Transverse colon (tissue), 4 donors: ENCODE measurements around the gene TTLL12. TPM values are rescaled to one million over a fixed set of nuclear protein-coding genes. Genes with fewer than 3 reads are reported as not detected.

Experiments used
- DNase-seq: peaks from one replicate; pipeline ENCODE4 v3.0.0-alpha.2; 2019
- H3K27ac ChIP-seq, 4 donors: fragments of 200-600 bp; sonication (generic); 2 replicates each; pipeline ENCODE4 v1.5.1; 2016 to 2018; ENCODE audit warnings: inconsistent platforms in 4 of 4
- H3K27me3 ChIP-seq: fragments of 200-600 bp; sonication (generic); 2 replicates; pipeline ENCODE4 v1.5.1; 2017; ENCODE audit warnings: inconsistent platforms
- H3K36me3 ChIP-seq, 4 donors: fragments of 200-600 bp; sonication (generic); 2 replicates each; pipeline ENCODE4 v1.5.1; 2017 to 2019; ENCODE audit warnings: inconsistent platforms in 4 of 4
- H3K4me1 ChIP-seq, 4 donors: fragments of 200-600 bp; sonication (generic); 2 replicates each; pipeline ENCODE4 v1.5.1; 2017 to 2020; ENCODE audit warnings: inconsistent platforms in 4 of 4
- H3K4me3 ChIP-seq, 4 donors: fragments of 200-600 bp; sonication (generic); 1 replicate in 1 of 4; 2 replicates in 3 of 4; pipeline versions ENCODE4 v1.5.1 to v1.6.1; 2017 to 2019; ENCODE audit warnings: inconsistent platforms in 4 of 4
- H3K9me3 ChIP-seq, 2 donors: fragments of 200-600 bp; sonication (generic); 2 replicates each; pipeline ENCODE4 v1.5.1; 2017 to 2019; ENCODE audit warnings: inconsistent platforms in 2 of 2
- CTCF ChIP-seq, 5 experiments: fragments of 200-600 bp in 3 of 5; fragments of 450-650 bp in 2 of 5; sonication (generic) in 3 of 5; IDR thresholded peaks; 1 replicate in 2 of 5; 2 replicates in 3 of 5; pipeline ENCODE4 v1.5.1; 2016 to 2017; ENCODE audit warnings: antibody characterized with exemption in 5 of 5, inconsistent platforms in 3 of 5, mild to moderate bottlenecking in 2 of 5, moderate library complexity in 1 of 5
- EP300 ChIP-seq: sonication (generic); formaldehyde crosslinking; IDR thresholded peaks from one replicate; pipeline ENCODE4 v1.6.1; 2017; ENCODE audit warnings: antibody characterized with exemption, low read depth
- POLR2A ChIP-seq: fragments of 450-650 bp; IDR thresholded peaks from one replicate; pipeline ENCODE4 v1.6.1; 2016; ENCODE audit warnings: antibody characterized with exemption, mild to moderate bottlenecking, moderate library complexity
- POLR2AphosphoS5 ChIP-seq, 3 donors: sonication (generic); formaldehyde crosslinking; IDR thresholded peaks; one replicate each; pipeline ENCODE4 v1.6.1; 2016; ENCODE audit warnings: antibody characterized with exemption in 3 of 3
- WGBS, 2 donors: methylation state at CpG; one replicate each; pipeline ENCODE4 v1.1.5; 2018; ENCODE audit warnings: low coverage in 1 of 2; 5-methylcytosine and 5-hydroxymethylcytosine counted together
- in situ Hi-C, 4 donors: fragments of 200-750 bp; cut with MboI; loops; one replicate each; pipeline versions ENCODE4 v1.15.0 to v1.15.1; 2017; ENCODE audit warnings: low sequenced_read_pairs in 3 of 4, low pct_ligation_motif_present in 1 of 4, low pct_unique_long_range_greater_than_20kb in 1 of 4
- intact Hi-C: fragments of 100-400 bp; cut with DNase I; formaldehyde crosslinking; loops from one replicate; pipeline ENCODE4 v1.15.1; 2023; ENCODE audit warnings: low total_unique reads
- total RNA-seq, 4 donors: library from RNA; depleted of rRNA; stranded (reverse); fragments of >200 nt; gene quantifications; one replicate each; pipeline ENCODE4 v1.1.0, GENCODE V29; 2016

Gene TTLL12
- total RNA-seq, 4 donors from 2014 or later, result 88.1 to 171 (median 161) TPM

- Histone ChIP-seq H3K27ac (no peak overlapping the region), H3K9me3 (no peaks in the 10 kb centered on the region), H3K4me3 (no peak overlapping the region), H3K36me3 (peaks cover 0 to 14% (median 3%) of the 10 kb centered on the region in 4 donors), H3K4me1 (peaks cover 0 to 16% (median 13%) of the 10 kb centered on the region in 4 donors), H3K27me3 (no peaks in the 10 kb centered on the region)
- DNase-seq, result no peak
- intact Hi-C loops (no loop called here), in situ Hi-C loops (no loop called here)
- no peak for TF ChIP-seq POLR2AphosphoS5 (IDR thresholded peaks at IDR 0.05)
- TF ChIP-seq CTCF (IDR thresholded peaks at IDR 0.05), result no peak
- WGBS, 2 donors, result 96% methylated on average over 5 of the region's 9 CpGs; no CpG with 5 or more reads in 1 of the 2 donors
These were observed 13.4 kb downstream of the TTLL12 start for GRCh38 chr22:43173566-43173965.

GRCh38 chr22:43172191-43172590, 14.7 kb downstream of the TTLL12 start:
- Histone ChIP-seq H3K27ac (peak overlapping the region; percentile 81 to 91 (median 87)), H3K27me3 (no peaks in the 10 kb centered on the region), H3K36me3 (peaks cover 0 to 14% (median 2%) of the 10 kb centered on the region in 4 donors), H3K4me3 (no peak overlapping the region), H3K9me3 (no peaks in the 10 kb centered on the region), H3K4me1 (peaks cover 0 to 16% (median 13%) of the 10 kb centered on the region in 4 donors)
- no peak for TF ChIP-seq CTCF (IDR thresholded peaks at IDR 0.05)
- no peak for TF ChIP-seq EP300
- no peak for TF ChIP-seq POLR2A
- TF ChIP-seq POLR2AphosphoS5 (IDR thresholded peaks at IDR 0.05), result no peak
- WGBS, 2 donors, result 93% methylated on average over 19 of the region's 19 CpGs; no CpG with 5 or more reads in 1 of the 2 donors
- intact Hi-C loops, result no loop called here
- DNase-seq, result no peak
- in situ Hi-C loops, result no loop called here

DNA sequence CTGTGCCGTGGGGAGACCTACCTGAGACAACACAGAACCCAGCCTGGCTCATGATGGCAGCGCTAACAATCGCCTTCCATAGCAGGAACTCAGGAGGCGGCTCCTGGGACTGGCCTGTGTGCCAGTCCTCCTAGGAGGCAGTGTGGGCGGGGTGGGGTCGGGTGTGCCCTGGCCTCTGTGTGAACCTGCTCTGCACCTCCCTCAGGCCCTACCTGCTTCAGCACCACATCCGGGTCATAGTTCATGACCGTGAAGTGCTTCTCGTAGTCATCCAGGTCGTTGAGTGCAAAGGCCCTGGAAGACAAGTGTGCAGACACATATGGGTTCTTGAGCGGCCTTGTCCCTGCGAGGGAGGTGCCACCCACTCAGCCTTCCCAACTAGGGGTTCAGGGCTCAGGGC, 15.3 kb downstream of the TTLL12 start:
- 41 to 80% methylated on average over 1 to 9 of the region's 12 CpGs for WGBS, 2 donors

DNA sequence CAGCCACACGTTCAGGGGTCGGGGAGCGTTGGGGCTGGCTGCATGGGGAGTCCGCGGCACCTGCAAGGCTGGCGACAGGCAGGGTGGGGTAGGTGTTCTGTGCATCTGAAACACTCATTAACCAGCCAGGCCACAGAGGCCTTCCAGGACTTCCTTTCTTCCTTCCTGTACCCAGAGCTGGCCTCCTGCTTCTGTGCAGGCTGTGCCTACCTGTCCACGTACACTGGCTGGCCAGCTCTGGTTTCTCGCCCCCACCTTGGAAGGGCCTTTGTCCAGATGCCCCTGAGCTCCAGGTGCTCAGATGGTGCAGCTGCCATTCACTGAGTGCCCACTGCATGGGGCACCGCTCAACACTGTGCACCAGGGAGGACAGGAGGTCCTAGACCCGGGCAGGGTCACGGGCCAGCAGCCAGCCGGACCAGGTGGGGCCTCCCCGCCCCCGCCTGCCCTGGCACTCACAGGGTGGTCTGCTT, 15.9 kb downstream of the TTLL12 start:
- Histone ChIP-seq H3K36me3 (peaks cover 0 to 14% (median 2%) of the 10 kb centered on the region in 4 donors), H3K4me1 (peaks cover 0 to 16% (median 13%) of the 10 kb centered on the region in 4 donors), H3K4me3 (peak overlapping the region in 3 of 4 donors; percentile 14 to 43 (median 28)), H3K27ac (peak overlapping the region; percentile 81 to 91 (median 87)), H3K9me3 (no peaks in the 10 kb centered on the region), H3K27me3 (no peaks in the 10 kb centered on the region)
- in situ Hi-C loops, result no loop called here
- WGBS, 2 donors, result 56 to 68% methylated on average over 7 to 9 of the region's 14 CpGs
- intact Hi-C loops, result no loop called here
- TF ChIP-seq POLR2A (no peak), CTCF (IDR thresholded peaks at IDR 0.05) (peak in 2 of 5 experiments; percentile 14 to 26)
- DNase-seq, result peak; percentile 67

More for the DNA sequence above, 15.3 kb downstream of the TTLL12 start:
- DNase-seq, result peak; percentile 86
- peak overlapping the region in 3 of 4 donors; percentile 14 to 43 (median 28) for H3K4me3 ChIP-seq
- intact Hi-C loops (no loop called here), in situ Hi-C loops (no loop called here)
- peaks cover 0 to 14% (median 2%) of the 10 kb centered on the region in 4 donors for H3K36me3 ChIP-seq
- peaks cover 0 to 16% (median 13%) of the 10 kb centered on the region in 4 donors for H3K4me1 ChIP-seq
- peak overlapping the region; percentile 81 to 91 (median 87) for H3K27ac ChIP-seq
- no peaks in the 10 kb centered on the region for H3K27me3 ChIP-seq
- no peak for TF ChIP-seq CTCF (IDR thresholded peaks at IDR 0.05)
- no peak for TF ChIP-seq EP300
- TF ChIP-seq POLR2A, result peak; percentile 79
- peak in 2 of 3 donors; percentile 45 to 67 for TF ChIP-seq POLR2AphosphoS5 (IDR thresholded peaks at IDR 0.05)
- H3K9me3 ChIP-seq, result no peaks in the 10 kb centered on the region
